Choroid plexus epithelial cell (primary cell): Measurements from ENCODE around the gene SLC24A3.
"Not testable (repeated sequence)": the region's sequence is repeated elsewhere in the genome, so short reads cannot be mapped to it uniquely, and the experiment has no call there.

ENCODE experiments used
- DNase-seq: peaks from one replicate; pipeline ENCODE4 v3.0.0-alpha.2; 2010; ENCODE audit warnings: low read depth
- H3K4me3 ChIP-seq: 2 replicates; pipeline ENCODE4 v1.5.1; 2011; ENCODE audit warnings: low read depth, mild to moderate bottlenecking, control low read depth, low read length, moderate library complexity
- TF ChIP-seq, protein P1 (sequence below): conservative IDR thresholded peaks from 2 replicates; pipeline ENCODE4 v1.5.1; 2011; ENCODE audit warnings: low read depth, mild to moderate bottlenecking, control low read depth, inconsistent platforms, low read length, moderate library complexity

The SLC24A3 gene

DNA sequence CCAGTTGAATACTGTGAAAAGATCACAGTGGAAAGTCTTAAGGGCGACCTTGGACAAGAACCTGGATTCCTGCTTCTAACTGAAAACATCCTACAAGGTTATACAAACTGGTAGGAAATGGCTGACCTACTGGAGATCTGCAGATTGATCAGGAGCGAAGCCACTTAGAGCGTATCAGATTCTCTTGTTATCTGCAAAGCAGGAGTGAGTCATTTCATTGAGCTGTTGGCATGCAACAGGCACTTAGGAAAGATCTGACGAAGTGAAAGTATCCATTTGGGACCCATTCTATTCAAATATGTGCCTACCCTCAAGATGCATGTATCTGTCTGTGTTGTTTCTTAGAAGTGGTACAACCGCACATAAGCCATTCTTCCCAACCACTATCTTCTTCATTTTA, 414.5 kb downstream of the SLC24A3 start:
- DNase-seq: peak; percentile 22
- TF ChIP-seq, protein P1, sequence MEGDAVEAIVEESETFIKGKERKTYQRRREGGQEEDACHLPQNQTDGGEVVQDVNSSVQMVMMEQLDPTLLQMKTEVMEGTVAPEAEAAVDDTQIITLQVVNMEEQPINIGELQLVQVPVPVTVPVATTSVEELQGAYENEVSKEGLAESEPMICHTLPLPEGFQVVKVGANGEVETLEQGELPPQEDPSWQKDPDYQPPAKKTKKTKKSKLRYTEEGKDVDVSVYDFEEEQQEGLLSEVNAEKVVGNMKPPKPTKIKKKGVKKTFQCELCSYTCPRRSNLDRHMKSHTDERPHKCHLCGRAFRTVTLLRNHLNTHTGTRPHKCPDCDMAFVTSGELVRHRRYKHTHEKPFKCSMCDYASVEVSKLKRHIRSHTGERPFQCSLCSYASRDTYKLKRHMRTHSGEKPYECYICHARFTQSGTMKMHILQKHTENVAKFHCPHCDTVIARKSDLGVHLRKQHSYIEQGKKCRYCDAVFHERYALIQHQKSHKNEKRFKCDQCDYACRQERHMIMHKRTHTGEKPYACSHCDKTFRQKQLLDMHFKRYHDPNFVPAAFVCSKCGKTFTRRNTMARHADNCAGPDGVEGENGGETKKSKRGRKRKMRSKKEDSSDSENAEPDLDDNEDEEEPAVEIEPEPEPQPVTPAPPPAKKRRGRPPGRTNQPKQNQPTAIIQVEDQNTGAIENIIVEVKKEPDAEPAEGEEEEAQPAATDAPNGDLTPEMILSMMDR: no peak
- H3K4me3 ChIP-seq: no peak overlapping the region

DNA sequence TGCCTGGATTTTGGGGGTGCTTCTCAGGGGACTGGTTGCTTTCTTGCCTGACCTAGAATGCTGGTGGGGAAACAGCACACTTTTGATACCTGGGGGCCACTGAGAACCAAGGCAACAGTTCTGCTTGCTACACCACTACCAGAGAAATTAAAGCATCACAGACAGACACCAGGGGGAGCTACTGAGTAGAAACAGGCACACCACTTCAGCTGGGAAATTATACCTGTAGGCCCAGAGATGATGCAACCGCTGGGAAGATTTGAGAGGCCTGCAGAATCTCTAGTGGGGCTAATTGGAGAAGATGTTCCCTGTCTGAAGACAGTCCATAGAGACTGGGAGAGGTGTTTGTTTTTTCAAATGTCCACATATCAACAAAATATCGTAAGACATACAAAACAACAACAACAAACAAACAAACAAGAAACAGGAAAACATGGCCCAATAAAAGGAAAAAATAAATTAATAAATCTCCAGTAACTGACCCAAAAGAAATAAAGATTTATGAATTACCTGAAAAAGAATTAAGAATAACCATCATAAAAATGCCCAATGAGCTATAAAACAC, 416.2 kb downstream of the SLC24A3 start:
- TF ChIP-seq, protein P1: peak; percentile 87
- DNase-seq: peak; percentile 85
- H3K4me3 ChIP-seq: no peak overlapping the region

DNA sequence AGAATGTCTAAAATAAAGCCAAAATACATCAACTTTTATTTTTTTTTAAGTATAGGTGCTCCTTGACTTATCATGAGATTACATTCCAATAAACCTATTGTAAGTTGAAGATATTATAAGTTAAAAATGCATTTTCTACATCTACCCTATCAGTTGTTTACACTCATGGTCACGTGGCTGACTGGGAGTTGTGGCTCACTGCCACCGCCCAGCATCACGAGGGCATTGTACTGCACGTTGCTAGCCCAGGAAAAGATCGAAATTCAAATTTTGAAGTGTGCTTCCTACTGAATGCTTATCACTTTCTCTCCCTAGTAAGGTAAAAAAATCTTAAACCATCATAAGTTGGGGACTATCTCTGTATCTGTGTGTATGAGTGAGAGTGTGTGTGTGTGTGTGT, 419.0 kb downstream of the SLC24A3 start:
- no peak overlapping the region for H3K4me3 ChIP-seq
- DNase-seq: no peak
- TF ChIP-seq, protein P1: no peak

DNA sequence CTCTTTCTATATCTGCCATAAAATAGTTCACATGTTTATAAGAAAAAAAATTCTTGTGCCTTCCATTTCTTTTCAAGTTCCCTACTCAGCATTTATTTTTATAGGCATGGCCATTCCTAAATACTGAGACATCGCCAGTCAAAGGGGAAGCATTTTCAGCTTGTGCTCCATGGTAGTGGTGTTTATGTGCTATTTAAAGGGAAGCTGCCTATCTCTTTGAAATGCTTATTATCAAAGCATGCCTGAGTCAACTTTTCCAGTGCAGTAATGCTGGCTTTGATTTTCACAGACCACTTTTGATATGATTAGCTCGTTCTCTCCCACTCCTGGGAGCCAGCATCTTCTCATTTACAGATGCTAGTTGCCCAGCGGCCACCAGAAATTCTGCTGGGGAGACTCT, 421.5 kb downstream of the SLC24A3 start:
- H3K4me3 ChIP-seq: no peak overlapping the region
- TF ChIP-seq, protein P1: no peak
- peak; percentile 12 for DNase-seq

DNA sequence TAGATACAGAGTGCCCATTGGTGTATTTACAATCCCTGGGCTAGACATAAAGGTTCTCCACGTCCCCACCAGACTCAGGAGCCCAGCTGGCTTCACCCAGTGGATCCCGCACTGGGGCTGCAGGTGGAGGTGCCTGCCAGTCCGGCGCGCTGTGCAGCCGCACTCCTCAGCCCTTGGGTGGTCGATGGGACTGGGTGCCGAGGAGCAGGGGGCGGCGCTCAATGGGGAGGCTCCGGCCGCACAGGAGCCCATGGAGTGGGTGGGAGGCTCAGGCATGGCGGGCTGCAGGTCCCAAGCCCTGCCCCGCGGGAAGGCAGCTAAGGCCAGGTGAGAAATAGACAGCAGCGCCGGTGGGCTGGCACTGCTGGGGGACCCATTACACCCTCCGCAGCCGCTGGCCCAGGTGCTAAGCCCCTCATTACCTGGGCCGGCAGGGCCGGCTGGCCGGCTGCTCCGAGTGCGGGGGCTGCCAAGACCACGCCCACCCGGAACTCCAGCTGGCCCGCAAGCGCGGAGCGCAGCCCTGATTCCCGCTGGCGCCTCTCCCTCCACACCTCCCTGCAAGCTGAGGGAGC, 427.1 kb downstream of the SLC24A3 start:
- not testable (repeated sequence) for H3K4me3 ChIP-seq, DNase-seq

DNA sequence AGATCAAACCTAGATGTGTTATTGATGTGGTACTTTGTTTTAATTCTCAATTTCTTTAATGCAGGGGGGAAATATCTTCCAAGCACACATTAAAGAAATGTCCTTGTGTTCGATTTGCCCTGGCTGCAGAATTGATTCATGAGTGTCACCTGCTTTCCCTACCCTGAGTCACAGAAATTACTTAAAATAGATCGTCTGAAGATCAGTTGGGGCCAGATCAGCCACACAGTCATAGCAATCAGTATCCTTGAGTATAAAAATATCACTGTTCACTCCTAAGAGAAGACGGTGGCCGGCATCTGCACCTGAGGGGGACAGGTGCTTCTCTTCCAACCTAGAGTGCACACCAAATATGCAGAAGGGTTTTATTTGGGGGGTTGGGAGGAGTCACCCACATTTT, 430.4 kb downstream of the SLC24A3 start:
- TF ChIP-seq, protein P1: no peak
- H3K4me3 ChIP-seq: no peak overlapping the region
- DNase-seq: no peak

DNA sequence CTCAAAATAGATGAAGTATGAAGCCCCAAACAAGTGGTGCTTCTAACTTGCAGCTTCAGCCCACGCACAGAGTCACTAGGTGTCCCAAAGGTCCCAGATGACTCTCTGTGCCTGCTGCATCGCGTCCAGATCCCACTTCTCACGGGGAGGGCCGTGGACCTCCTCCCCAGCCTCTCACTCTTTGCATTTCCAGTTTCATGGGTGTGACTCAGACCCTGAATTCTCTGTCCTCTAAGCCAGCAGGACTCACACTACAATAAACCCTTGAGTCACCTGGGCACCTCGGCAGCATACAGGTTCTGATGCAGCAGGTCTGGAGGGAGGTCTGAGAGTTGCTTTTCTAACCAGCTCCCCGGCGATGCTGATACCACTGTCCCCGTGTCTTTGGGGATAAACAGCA, 431.6 kb downstream of the SLC24A3 start:
- no peak for DNase-seq
- TF ChIP-seq, protein P1: no peak
- H3K4me3 ChIP-seq: no peak overlapping the region
